ENCODE data around the gene DTHD1.
A peak's percentile ranks its signal among the peaks of the same experiment; 100 is the strongest.

Gene DTHD1

DNA sequence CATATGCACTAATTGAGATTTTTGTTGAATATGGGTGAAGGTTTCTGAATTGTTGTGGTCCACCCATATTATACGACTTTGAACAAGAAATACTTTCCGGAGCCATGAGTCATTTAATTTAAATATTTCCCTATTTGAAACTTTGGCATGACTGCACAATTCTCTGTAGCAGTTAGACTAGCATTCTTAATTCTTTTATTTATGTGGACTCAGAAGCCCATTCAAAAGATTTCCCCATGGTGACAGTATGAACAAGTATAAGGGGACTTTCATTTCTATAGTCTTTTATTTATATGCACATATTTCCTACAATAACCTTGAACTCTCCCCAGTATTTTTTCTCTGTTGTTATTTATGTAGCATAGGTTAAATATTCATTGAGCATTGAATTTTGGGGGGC lies 72.6 kb downstream of the DTHD1 start:
- TF ChIP-seq, protein P1, sequence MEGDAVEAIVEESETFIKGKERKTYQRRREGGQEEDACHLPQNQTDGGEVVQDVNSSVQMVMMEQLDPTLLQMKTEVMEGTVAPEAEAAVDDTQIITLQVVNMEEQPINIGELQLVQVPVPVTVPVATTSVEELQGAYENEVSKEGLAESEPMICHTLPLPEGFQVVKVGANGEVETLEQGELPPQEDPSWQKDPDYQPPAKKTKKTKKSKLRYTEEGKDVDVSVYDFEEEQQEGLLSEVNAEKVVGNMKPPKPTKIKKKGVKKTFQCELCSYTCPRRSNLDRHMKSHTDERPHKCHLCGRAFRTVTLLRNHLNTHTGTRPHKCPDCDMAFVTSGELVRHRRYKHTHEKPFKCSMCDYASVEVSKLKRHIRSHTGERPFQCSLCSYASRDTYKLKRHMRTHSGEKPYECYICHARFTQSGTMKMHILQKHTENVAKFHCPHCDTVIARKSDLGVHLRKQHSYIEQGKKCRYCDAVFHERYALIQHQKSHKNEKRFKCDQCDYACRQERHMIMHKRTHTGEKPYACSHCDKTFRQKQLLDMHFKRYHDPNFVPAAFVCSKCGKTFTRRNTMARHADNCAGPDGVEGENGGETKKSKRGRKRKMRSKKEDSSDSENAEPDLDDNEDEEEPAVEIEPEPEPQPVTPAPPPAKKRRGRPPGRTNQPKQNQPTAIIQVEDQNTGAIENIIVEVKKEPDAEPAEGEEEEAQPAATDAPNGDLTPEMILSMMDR (IDR thresholded peaks at IDR 0.05; ENCODE audit: low read length, missing control alignments) = no peak
- H3K4me3 ChIP-seq (replicated peaks; ENCODE audit: low read depth, low read length) = no peak overlapping the region
- DNase-seq (ENCODE audit: low read depth) = no peak

DNA sequence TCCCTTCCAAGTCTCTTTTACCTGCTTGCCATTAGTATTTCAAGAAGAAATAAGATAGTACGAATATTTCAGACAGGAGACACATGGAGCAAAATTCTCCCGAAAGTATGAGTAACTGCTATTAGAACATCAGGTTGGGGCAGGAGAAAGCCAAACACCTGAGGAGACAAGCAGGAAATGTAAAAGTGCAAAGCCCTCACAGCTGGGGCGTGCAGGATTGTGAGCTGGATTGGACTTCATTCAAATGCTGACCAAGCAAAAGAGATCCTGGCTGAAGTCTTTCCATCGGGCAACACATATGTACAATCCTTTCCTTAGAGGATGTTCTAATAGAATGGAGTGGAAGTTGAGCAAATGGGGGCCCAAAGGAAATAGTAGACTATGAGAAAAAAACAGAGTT lies 76.8 kb downstream of the DTHD1 start:
- no peak for DNase-seq (ENCODE audit: low read depth)
- H3K4me3 ChIP-seq (replicated peaks; ENCODE audit: low read depth, low read length) = no peak overlapping the region
- TF ChIP-seq, protein P1 (IDR thresholded peaks at IDR 0.05; ENCODE audit: low read length, missing control alignments) = no peak

DNA sequence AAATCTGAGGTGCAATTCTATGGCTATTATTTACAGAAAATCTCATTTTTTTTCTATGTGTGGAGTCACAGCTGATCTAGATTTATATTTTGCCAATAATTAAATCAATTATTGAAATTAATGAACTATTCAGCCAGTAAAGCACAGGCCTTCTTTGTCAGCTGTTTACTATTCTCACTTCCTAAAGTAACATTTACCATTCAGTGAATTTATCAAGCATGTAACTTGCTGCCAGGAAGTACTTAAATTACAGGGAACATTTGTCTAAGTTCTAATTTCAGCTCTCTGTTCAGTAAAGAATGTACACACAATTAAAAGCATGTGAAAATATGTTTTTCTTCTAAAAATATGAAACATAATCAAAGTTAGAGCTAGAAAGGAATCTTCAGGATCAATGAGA lies 79.3 kb downstream of the DTHD1 start:
- no peak overlapping the region for H3K4me3 ChIP-seq (replicated peaks; ENCODE audit: low read depth, low read length)
- no peak for DNase-seq (ENCODE audit: low read depth)
- TF ChIP-seq, protein P1 (IDR thresholded peaks at IDR 0.05; ENCODE audit: low read length, missing control alignments) = no peak

DNA sequence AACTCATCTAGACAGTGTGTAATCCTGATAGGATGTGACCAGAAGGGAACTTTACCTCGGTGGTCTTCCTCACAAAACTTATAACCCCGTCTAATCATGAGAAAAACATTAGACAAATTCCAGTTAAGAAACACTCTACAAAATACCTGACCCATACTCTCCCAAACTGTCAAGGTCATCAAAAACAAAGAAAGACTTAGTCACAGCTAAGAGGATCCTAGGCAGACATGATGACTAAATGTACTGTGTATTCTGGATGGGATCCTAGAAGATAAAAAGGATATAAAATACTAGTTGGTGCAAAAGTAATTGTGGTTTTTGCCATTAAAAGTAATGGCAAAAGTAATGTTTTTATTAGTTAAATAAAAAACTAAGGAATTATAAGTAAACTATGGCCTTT lies 81.6 kb downstream of the DTHD1 start:
- peak; percentile 8 for DNase-seq (ENCODE audit: low read depth)
- TF ChIP-seq, protein P1 (IDR thresholded peaks at IDR 0.05; ENCODE audit: low read length, missing control alignments) = no peak
- no peak overlapping the region for H3K4me3 ChIP-seq (replicated peaks; ENCODE audit: low read depth, low read length)

DNA sequence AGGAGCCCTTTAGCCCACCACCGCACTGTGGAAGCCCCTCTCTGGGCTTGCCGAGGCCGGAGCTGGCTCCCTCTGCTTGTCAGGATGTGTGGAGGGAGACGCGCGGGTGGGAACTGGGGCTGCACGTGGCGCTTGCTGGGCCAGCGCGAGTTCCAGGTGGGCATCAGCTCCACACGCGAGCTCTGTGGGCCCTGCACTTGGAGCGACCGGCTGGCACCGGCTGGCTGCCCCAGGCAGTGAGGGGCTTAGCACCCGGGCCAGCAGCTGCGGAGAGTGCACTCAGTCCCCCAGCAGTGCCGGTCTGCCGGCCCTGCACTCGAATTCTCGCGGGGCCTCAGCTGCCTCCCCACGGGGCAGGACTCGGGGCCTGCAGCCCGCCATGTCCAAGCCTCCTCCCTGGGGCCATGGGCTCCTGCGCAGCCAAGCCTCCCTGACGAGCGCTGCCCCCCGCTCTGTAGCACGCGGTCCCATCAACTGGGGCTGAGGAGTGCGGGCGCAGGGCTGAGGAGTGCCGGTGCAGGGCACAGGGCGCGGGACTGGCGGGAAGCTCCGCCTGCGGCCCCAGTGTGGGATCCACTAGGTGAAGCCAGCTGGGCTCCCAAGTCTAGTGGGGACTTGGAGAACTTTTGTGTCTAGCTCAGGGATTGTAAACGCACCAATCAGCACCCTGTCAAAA lies 93.6 kb downstream of the DTHD1 start:
- H3K4me3 ChIP-seq (replicated peaks; ENCODE audit: low read depth, low read length) = no peak overlapping the region
- no peak for DNase-seq (ENCODE audit: low read depth)
- TF ChIP-seq, protein P1 (IDR thresholded peaks at IDR 0.05; ENCODE audit: low read length, missing control alignments) = no peak

DNA sequence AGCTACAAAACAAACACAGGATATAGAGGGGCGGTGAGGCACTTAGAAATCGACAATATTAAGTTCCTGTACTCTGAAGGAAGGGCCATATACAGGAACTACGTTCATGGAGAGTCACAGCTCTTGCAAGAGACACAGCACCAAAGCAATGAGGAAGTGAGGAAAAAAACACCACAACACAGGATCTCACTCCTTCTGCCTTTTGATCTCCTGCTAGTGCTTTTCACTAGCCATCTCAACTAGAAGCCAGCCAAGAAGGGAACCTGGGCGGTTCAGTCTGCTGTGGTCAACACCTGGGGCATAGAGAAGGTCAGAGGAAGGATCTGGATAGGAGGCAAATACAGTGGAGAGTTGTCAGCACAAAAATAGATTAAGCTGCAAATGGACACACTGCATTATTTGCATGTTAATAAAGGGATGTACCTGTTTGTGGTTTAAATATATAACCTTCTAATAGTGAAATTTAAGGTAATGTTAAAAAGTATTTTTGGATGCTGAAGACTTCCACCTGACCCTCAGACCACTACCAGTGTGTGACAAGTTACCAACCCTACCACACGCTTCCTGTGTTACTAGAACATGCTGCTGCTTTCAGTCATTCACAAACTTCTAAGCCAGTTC lies 104.6 kb downstream of the DTHD1 start:
- no peak for DNase-seq (ENCODE audit: low read depth)
- TF ChIP-seq, protein P1 (IDR thresholded peaks at IDR 0.05; ENCODE audit: low read length, missing control alignments) = no peak
- no peak overlapping the region for H3K4me3 ChIP-seq (replicated peaks; ENCODE audit: low read depth, low read length)

DNA sequence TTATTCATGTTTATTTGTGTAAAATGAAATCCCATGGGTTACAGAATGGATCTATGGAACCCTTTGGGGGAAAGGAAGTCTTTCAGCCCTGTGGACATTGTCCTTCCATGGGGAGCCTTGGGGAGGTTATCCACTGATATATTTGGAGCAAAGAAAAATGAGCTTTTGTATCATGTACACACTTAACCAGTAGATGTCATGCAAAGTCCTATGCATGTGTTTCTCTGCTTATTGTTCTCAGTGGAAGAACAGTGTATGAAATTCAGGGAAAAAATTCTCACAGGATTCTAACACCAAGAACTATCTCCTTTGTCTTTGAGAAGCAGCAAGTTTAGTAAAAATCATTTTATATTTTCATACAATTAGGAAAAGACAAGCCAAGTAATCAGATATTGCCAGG lies 105.3 kb downstream of the DTHD1 start:
- H3K4me3 ChIP-seq (replicated peaks; ENCODE audit: low read depth, low read length) = no peak overlapping the region
- no peak for DNase-seq (ENCODE audit: low read depth)

More for the DNA sequence above, 105.3 kb downstream of the DTHD1 start:
- TF ChIP-seq, protein P1 (IDR thresholded peaks at IDR 0.05; ENCODE audit: low read length, missing control alignments) = no peak
